T-cell (primary cell): ENCODE results near the gene HPS1. TPM values are rescaled to one million over a fixed set of nuclear protein-coding genes. Genes with fewer than 3 reads are reported as not detected.

Experiments
- ATAC-seq, 4 experiments: fragments of 200-7000 bp in 3 of 4; fragments of 150-1000 bp in 1 of 4; cut with Tn5 transposase; replicated peaks in 1 of 4; 1 replicate in 3 of 4; 2 replicates in 1 of 4; pipeline ENCODE4 v1.10.0; 2021; ENCODE audit warnings: moderate library complexity in 3 of 4, mild to moderate bottlenecking in 2 of 4, moderate number of reproducible peaks in 1 of 4
- CTCF ChIA-PET, 2 donors: fragments of 300-600 bp; sonication (Branson Sonifier 250); formaldehyde crosslinking; loops; one replicate each; lab custom pipeline; 2022; ENCODE audit warnings: antibody characterized with exemption in 2 of 2; lab: Charles Lee
- POLR2A ChIA-PET, 2 donors: fragments of 300-600 bp; sonication (Branson Sonifier 250); formaldehyde crosslinking; loops; one replicate each; lab custom pipeline; 2022; ENCODE audit warnings: antibody characterized with exemption in 2 of 2; lab: Charles Lee
- DNase-seq, 35 experiments: peaks; one replicate each; pipeline versions ENCODE4 v3.0.0 to v3.0.0-alpha.2; 2013 to 2023
- H3K27ac ChIP-seq: one replicate; pipeline ENCODE4 v1.5.1; 2013; ENCODE audit warnings: low read length
- H3K27me3 ChIP-seq, 2 experiments: replicated peaks in 1 of 2; 1 replicate in 1 of 2; 2 replicates in 1 of 2; pipeline versions ENCODE4 v1.6.1 to v1.7.0; 2013; ENCODE audit warnings: low read length in 1 of 2, mixed read lengths in 1 of 2; ENCODE audit not compliant: control insufficient read depth in 2 of 2, insufficient read depth in 2 of 2; ENCODE audit errors: extremely low read depth in 1 of 2
- H3K36me3 ChIP-seq, 2 donors: 1 replicate in 1 of 2; 2 replicates in 1 of 2; pipeline versions ENCODE4 v1.6.1 to v1.7.0; 2013; ENCODE audit warnings: low read length in 1 of 2; ENCODE audit not compliant: control insufficient read depth in 2 of 2, insufficient read depth in 1 of 2; ENCODE audit errors: extremely low read depth in 1 of 2
- H3K4me1 ChIP-seq, 2 experiments: 1 replicate in 1 of 2; 2 replicates in 1 of 2; pipeline versions ENCODE4 v1.6.1 to v1.7.0; 2013; ENCODE audit warnings: low read length in 2 of 2, mixed read lengths in 1 of 2; ENCODE audit not compliant: insufficient read depth in 2 of 2, control insufficient read depth in 1 of 2; ENCODE audit errors: extremely low read depth in 1 of 2
- H3K4me3 ChIP-seq, 2 donors: 1 replicate in 1 of 2; 2 replicates in 1 of 2; pipeline versions ENCODE4 v1.5.1 to v1.7.0; 2013; ENCODE audit warnings: mild to moderate bottlenecking in 2 of 2, low read length in 1 of 2, moderate library complexity in 1 of 2; ENCODE audit not compliant: control insufficient read depth in 1 of 2; ENCODE audit errors: extremely low read depth in 1 of 2
- H3K9me3 ChIP-seq: 2 replicates; pipeline ENCODE4 v1.7.0; 2013
- H3K27ac Mint-ChIP-seq, 2 donors: one replicate each; pipeline ENCODE4 v1.8.0; 2020 to 2021; ENCODE audit warnings: mild to moderate bottlenecking in 2 of 2, mixed read lengths in 2 of 2
- H3K27me3 Mint-ChIP-seq, 2 donors: one replicate each; pipeline ENCODE4 v1.8.0; 2021 to 2022; ENCODE audit warnings: mixed read lengths in 2 of 2
- H3K36me3 Mint-ChIP-seq: one replicate; pipeline ENCODE4 v1.8.0; 2021; ENCODE audit warnings: mixed read lengths
- H3K4me1 Mint-ChIP-seq, 3 donors: one replicate each; pipeline ENCODE4 v1.8.0; 2020 to 2022; ENCODE audit warnings: mixed read lengths in 3 of 3, mild to moderate bottlenecking in 1 of 3
- H3K4me3 Mint-ChIP-seq, 3 donors: one replicate each; pipeline ENCODE4 v1.8.0; 2020 to 2022; ENCODE audit warnings: mild to moderate bottlenecking in 3 of 3, mixed read lengths in 3 of 3, moderate library complexity in 3 of 3
- H3K9me3 Mint-ChIP-seq, 3 donors: one replicate each; pipeline ENCODE4 v1.8.0; 2020 to 2022; ENCODE audit warnings: mixed read lengths in 3 of 3
- WGBS: methylation state at CpG from one replicate; pipeline ENCODE4 v1.1.5; 2013; ENCODE audit warnings: missing lambda C conversion rate; ENCODE audit not compliant: insufficient coverage; 5-methylcytosine and 5-hydroxymethylcytosine counted together
- total RNA-seq, 35 experiments: library from RNA in 6 of 35; stranded (reverse) in 6 of 35; fragments of 120-200 nt in 1 of 35; gene quantifications; one replicate each; pipeline versions ENCODE4 v1.2.1 to v1.2.4 and lab custom pipeline; 2013 to 2026

The HPS1 gene
- total RNA-seq, 5 donors from 2014 or later (not counting 1 experiment from before 2014, with no cell fraction given): 74.7 to 99.3 (median 92.7) TPM

DNA sequence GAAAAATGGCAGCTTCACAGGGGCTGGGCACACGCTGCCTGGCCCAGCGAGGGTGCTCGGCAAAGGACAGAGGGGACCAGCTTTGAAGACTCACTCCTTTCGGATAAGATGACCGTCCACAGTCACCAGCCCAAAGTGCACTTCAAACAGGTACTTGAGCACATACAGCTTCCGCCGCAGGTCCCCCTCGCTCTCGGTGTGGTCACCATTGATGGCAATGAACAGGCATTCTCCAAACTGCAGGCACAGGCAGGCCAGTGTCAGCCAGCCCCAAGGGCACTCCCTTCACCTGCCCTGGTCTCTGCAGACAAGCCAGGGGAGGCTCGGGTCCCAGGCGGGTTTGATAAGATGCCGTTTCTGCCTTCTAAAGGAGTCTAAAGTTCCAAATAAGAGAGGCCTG is 11.6 kb downstream of the HPS1 start:
- H3K9me3 ChIP-seq: no peaks in the 10 kb centered on the region
- Mint-ChIP-seq H3K4me3 (no peak overlapping the region), H3K4me1 (peaks cover 8 to 15% (median 14%) of the 10 kb centered on the region in 3 donors), H3K36me3 (peaks cover 80% of the 10 kb centered on the region), H3K9me3 (peaks cover 0 to 5% (median 2%) of the 10 kb centered on the region in 3 donors), H3K27ac (no peak overlapping the region), H3K27me3 (no peaks in the 10 kb centered on the region)
- DNase-seq: no peak
- POLR2A ChIA-PET: no interaction called here
- H3K36me3 ChIP-seq: peaks cover 10 to 77% of the 10 kb centered on the region in 2 donors
- H3K27ac ChIP-seq: no peak overlapping the region
- 98% methylated on average over 12 of the region's 12 CpGs for WGBS
- CTCF ChIA-PET: interaction anchor here in 1 of 2 donors (0.6 to 1.2 kb wide), 2 partner anchors 10 to 810 kb away, joined by 3 read pairs; no protein-coding TSS in a partner anchor
- no peaks in the 10 kb centered on the region for H3K27me3 ChIP-seq
- H3K4me3 ChIP-seq: no peak overlapping the region
- H3K4me1 ChIP-seq: no peaks in the 10 kb centered on the region
- ATAC-seq: no peak

DNA sequence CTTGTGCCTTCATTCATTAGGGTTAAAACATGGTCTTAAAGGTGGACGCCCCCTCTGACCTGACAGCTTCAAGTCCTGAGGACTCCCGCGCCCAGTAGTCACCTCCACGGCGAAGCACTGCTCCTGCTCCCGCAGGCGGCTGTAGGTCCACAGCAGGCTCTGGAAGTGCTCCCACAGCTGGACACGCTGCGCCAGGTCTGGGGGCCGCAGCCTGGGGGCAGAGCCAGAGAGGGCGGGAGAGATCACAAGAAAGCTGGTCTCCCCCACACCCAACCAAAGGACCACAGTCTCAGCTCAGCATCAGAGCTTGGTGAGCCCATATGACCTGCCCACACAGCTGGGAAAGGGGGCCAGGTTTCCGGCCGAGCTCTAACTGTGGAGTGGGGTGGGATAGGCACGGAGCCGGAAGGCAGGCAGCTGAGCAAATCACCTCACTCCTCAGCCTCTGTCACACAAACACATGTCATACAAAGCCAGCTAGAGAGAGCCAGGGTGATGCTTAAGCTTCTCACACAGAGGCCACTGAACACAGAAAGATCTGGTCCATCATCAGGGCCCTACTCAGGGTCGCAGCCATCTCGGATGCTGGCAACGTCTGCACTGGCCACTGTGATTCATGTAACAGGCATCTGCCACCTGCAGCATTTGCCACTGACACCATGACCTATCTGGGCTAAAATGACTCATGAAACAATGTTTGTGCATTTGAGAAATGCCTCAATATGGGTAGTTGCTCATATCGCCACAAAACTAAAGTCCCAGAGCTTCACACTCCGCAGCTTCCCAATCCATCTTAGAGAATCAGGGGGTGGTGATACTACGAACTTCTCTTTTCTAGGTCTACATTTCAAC is 12.6 kb downstream of the HPS1 start:
- Mint-ChIP-seq H3K27ac (no peak overlapping the region), H3K27me3 (no peaks in the 10 kb centered on the region), H3K36me3 (peaks cover 69% of the 10 kb centered on the region), H3K4me1 (peaks cover 8 to 9% (median 9%) of the 10 kb centered on the region in 3 donors), H3K9me3 (peaks cover 0 to 5% (median 2%) of the 10 kb centered on the region in 3 donors), H3K4me3 (no peak overlapping the region)
- Histone ChIP-seq H3K4me1 (no peaks in the 10 kb centered on the region), H3K27ac (no peak overlapping the region), H3K36me3 (peaks cover 17 to 79% of the 10 kb centered on the region in 2 donors), H3K9me3 (no peaks in the 10 kb centered on the region), H3K27me3 (no peaks in the 10 kb centered on the region), H3K4me3 (no peak overlapping the region)
- no peak for ATAC-seq
- CTCF ChIA-PET: interaction anchor here (0.5 to 1.2 kb wide), 3 partner anchors 8 to 1014 kb away, joined by 3 to 8 read pairs (median 3); no protein-coding TSS in a partner anchor
- POLR2A ChIA-PET: no interaction called here
- 100% methylated on average over 15 of the region's 21 CpGs for WGBS
- no peak for DNase-seq

DNA sequence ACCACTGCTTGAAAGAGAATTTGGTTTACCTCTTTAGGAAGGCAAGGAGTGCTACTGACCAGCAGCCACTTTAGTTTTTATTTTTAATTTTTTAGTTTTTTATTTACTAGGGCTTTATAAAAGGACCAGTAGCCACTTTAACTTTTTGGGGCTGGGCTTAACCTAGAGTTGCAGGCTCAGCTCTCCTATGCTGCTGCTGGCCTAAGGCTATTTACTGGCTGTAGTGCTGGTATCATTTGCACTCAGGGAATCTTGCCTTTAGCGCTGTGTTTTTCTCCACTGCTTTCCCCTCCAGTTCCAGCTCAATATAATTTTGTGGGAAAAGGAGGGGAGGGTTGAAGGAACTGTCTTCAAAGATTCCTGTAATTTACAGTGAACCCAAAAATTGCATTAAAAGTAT is 13.4 kb downstream of the HPS1 start:
- H3K4me3 Mint-ChIP-seq: no peak overlapping the region
- Histone ChIP-seq H3K27me3 (no peaks in the 10 kb centered on the region), H3K27ac (no peak overlapping the region), H3K9me3 (no peaks in the 10 kb centered on the region), H3K4me1 (no peaks in the 10 kb centered on the region), H3K4me3 (no peak overlapping the region), H3K36me3 (peaks cover 17 to 80% of the 10 kb centered on the region in 2 donors)
- H3K27ac Mint-ChIP-seq: no peak overlapping the region
- DNase-seq: no peak
- H3K36me3 Mint-ChIP-seq: peaks cover 65% of the 10 kb centered on the region
- peaks cover 0 to 5% (median 2%) of the 10 kb centered on the region in 3 donors for H3K9me3 Mint-ChIP-seq
- H3K4me1 Mint-ChIP-seq: peaks cover 6% of the 10 kb centered on the region in 3 donors
- no peaks in the 10 kb centered on the region for H3K27me3 Mint-ChIP-seq
- ATAC-seq: no peak
- POLR2A ChIA-PET: interaction anchor here in 1 of 2 donors (0.5 kb wide), 1 partner anchor 1261 kb away, joined by 4 read pairs; no protein-coding TSS in a partner anchor
- CTCF ChIA-PET: interaction anchor here in 1 of 2 donors (1.1 kb wide), 1 partner anchor 20 kb away, joined by 6 read pairs; no protein-coding TSS in a partner anchor
- WGBS: no CpG with 5 or more reads among the region's 1 CpG

DNA sequence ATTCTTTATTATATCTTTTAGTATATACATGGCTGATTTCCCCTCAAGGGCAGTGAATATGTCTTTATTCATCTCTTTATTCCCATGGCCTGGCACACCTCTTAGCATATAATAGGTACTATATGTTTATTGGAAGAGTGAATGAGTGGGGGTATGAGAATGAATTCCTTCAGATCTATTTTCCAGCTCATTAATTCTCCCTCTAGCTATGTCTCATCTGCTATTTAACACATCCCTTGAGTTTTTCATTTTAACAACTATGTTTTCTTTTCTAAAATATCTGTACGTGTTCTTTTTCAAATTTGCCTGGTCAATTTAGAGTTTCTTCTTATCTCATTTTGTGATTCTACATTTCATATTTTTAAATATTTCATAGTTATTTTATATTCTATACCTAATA is 14.4 kb downstream of the HPS1 start:
- H3K27ac Mint-ChIP-seq: no peak overlapping the region
- no peaks in the 10 kb centered on the region for H3K4me1 Mint-ChIP-seq
- no CpG with 5 or more reads among the region's 1 CpG for WGBS
- ChIA-PET CTCF (interaction anchor here in 1 of 2 donors (1.1 kb wide), 1 partner anchor 19 kb away, joined by 6 read pairs; no protein-coding TSS in a partner anchor), POLR2A (no interaction called here)
- Histone ChIP-seq H3K4me3 (no peak overlapping the region), H3K36me3 (peaks cover 17 to 86% of the 10 kb centered on the region in 2 donors), H3K27me3 (no peaks in the 10 kb centered on the region), H3K4me1 (no peaks in the 10 kb centered on the region), H3K9me3 (no peaks in the 10 kb centered on the region), H3K27ac (no peak overlapping the region)
- ATAC-seq: no peak
- no peak for DNase-seq
- no peak overlapping the region for H3K4me3 Mint-ChIP-seq
- H3K36me3 Mint-ChIP-seq: peaks cover 63% of the 10 kb centered on the region
- no peaks in the 10 kb centered on the region for H3K27me3 Mint-ChIP-seq
- H3K9me3 Mint-ChIP-seq: peaks cover 0 to 5% (median 2%) of the 10 kb centered on the region in 3 donors

DNA sequence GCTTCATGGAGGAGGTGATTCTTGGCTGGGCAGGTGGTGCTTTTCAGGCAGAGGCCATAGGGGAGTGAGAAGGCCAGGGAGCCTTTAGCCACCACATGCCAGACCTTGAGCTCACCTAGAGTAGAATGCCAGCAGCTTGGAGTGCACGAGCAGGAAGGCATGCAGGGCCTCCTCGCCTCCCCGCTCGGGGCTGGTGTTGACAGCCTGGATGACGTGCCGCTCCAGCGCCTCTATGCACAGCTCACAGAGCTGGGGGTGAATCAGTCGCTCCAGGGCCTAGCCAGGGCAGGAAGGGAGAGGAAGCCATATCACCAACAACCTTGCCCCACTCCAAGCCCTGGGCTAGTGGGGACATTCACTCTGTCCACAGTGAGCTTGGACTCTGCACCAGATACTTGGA is 15.7 kb downstream of the HPS1 start:
- no peaks in the 10 kb centered on the region for H3K4me1 Mint-ChIP-seq
- Histone ChIP-seq H3K27ac (no peak overlapping the region), H3K4me3 (no peak overlapping the region), H3K36me3 (peaks cover 17 to 89% of the 10 kb centered on the region in 2 donors), H3K4me1 (no peaks in the 10 kb centered on the region), H3K27me3 (no peaks in the 10 kb centered on the region), H3K9me3 (no peaks in the 10 kb centered on the region)
- H3K9me3 Mint-ChIP-seq: peaks cover 0 to 5% (median 2%) of the 10 kb centered on the region in 3 donors
- no peaks in the 10 kb centered on the region for H3K27me3 Mint-ChIP-seq
- WGBS: 84% methylated on average over 8 of the region's 8 CpGs
- POLR2A ChIA-PET: no interaction called here
- CTCF ChIA-PET: no interaction called here
- H3K27ac Mint-ChIP-seq: no peak overlapping the region
- no peak for DNase-seq
- H3K36me3 Mint-ChIP-seq: peaks cover 55% of the 10 kb centered on the region
- ATAC-seq: no peak
- H3K4me3 Mint-ChIP-seq: no peak overlapping the region

DNA sequence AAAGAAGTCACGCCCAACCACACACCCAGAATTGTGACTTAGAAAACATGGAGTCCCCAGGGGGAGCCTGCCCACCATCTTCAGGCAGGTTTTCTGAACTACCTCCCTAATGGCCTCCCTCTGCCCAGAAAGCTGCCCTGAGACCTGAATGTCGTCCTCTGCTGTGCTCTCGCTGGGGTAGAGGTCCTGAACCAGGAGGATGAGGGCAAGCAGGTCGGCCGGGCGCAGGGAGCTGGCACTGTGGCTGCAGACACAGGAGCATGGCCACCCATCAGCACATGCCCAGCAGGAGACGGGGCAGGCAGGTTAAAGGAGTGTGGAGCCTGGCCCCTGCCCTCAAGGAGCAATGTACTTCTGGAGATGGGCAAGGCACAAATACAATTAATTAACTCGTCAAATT is 16.3 kb downstream of the HPS1 start:
- ChIA-PET CTCF (no interaction called here), POLR2A (no interaction called here)
- H3K36me3 ChIP-seq: peaks cover 11 to 85% of the 10 kb centered on the region in 2 donors
- H3K4me1 ChIP-seq: no peaks in the 10 kb centered on the region
- H3K27me3 ChIP-seq: no peaks in the 10 kb centered on the region
- no peak overlapping the region for H3K27ac ChIP-seq
- H3K4me3 ChIP-seq: no peak overlapping the region
- ATAC-seq (no peak), DNase-seq (no peak)
- H3K9me3 ChIP-seq: no peaks in the 10 kb centered on the region
- Mint-ChIP-seq H3K4me1 (no peaks in the 10 kb centered on the region), H3K4me3 (no peak overlapping the region), H3K27ac (no peak overlapping the region), H3K27me3 (no peaks in the 10 kb centered on the region), H3K9me3 (peaks cover 0 to 5% (median 2%) of the 10 kb centered on the region in 3 donors), H3K36me3 (peaks cover 49% of the 10 kb centered on the region)
- 100% methylated on average over 3 of the region's 8 CpGs for WGBS
